NCI-H526 (cell line): ENCODE results near the gene C10orf90.

Experiments
- DNase-seq, 2 experiments: peaks; one replicate each; lab custom pipeline; 2025; lab: John Stamatoyannopoulos, UW

C10orf90 gene

GRCh38 chr10:126461289-126461940, 209.1 kb downstream of the C10orf90 start:
- DNase-seq = no peak

- no peak for DNase-seq
Measured at GRCh38 chr10:126459878-126460481, 210.5 kb downstream of the C10orf90 start.

GRCh38 chr10:126459032-126459831, 211.3 kb downstream of the C10orf90 start:
- DNase-seq = no peak

GRCh38 chr10:126458466-126458865, 212.0 kb downstream of the C10orf90 start:
- no peak for DNase-seq

- DNase-seq = no peak
Measured at GRCh38 chr10:126456632-126457031, 213.9 kb downstream of the C10orf90 start.

GRCh38 chr10:126455766-126456405, 214.6 kb downstream of the C10orf90 start:
- no peak for DNase-seq

GRCh38 chr10:126455036-126455765, 215.3 kb downstream of the C10orf90 start:
- DNase-seq = no peak

GRCh38 chr10:126454045-126454751, 216.3 kb downstream of the C10orf90 start:
- DNase-seq = no peak

GRCh38 chr10:126452245-126452644, 218.2 kb downstream of the C10orf90 start:
- DNase-seq = no peak

- no peak for DNase-seq
Measured at GRCh38 chr10:126448091-126448490, 222.4 kb downstream of the C10orf90 start.

GRCh38 chr10:126439942-126440341, 230.6 kb downstream of the C10orf90 start:
- DNase-seq = no peak

GRCh38 chr10:126438407-126438783, 232.1 kb downstream of the C10orf90 start:
- DNase-seq = no peak

- DNase-seq = no peak
Measured at GRCh38 chr10:126437635-126438406, 232.7 kb downstream of the C10orf90 start.

GRCh38 chr10:126434235-126434634, 236.3 kb downstream of the C10orf90 start:
- DNase-seq = no peak

GRCh38 chr10:126433351-126433750, 237.1 kb downstream of the C10orf90 start:
- no peak for DNase-seq

- DNase-seq = no peak
Measured at GRCh38 chr10:126432507-126432906, 238.0 kb downstream of the C10orf90 start.

GRCh38 chr10:126431816-126432215, 238.7 kb downstream of the C10orf90 start:
- DNase-seq = no peak

- DNase-seq = no peak
Measured at GRCh38 chr10:126430512-126430911, 240.0 kb downstream of the C10orf90 start.

- no peak for DNase-seq
Measured at GRCh38 chr10:126429275-126429674, 241.2 kb downstream of the C10orf90 start.

GRCh38 chr10:126425489-126426065, 244.9 kb downstream of the C10orf90 start:
- DNase-seq = no peak
